Endothelial cell of umbilical vein (primary cell): ENCODE results near the gene RNF43.

Source experiments
- CTCF ChIP-seq, 2 donors: IDR thresholded peaks; 1 replicate in 1 of 2; 2 replicates in 1 of 2; pipeline ENCODE4 v1.5.1; 2011; ENCODE audit warnings: low read length in 2 of 2, mild to moderate bottlenecking in 2 of 2, moderate library complexity in 2 of 2, control low read depth in 1 of 2, inconsistent platforms in 1 of 2, low read depth in 1 of 2; ENCODE audit not compliant: insufficient read depth in 1 of 2; ENCODE audit errors: extremely low read depth in 1 of 2
- EZH2 ChIP-seq: IDR thresholded peaks from 2 replicates; pipeline ENCODE4 v1.6.1; 2012; ENCODE audit warnings: borderline replicate concordance, low read depth, mild to moderate bottlenecking, moderate library complexity, low read length, inconsistent platforms; ENCODE audit not compliant: severe bottlenecking
- GATA2 ChIP-seq: IDR thresholded peaks from 2 replicates; pipeline ENCODE4 v1.7.0; 2011; ENCODE audit warnings: low read depth, mild to moderate bottlenecking, moderate library complexity, mixed read lengths, low read length; ENCODE audit not compliant: insufficient read length, insufficient read depth
- MYC ChIP-seq: IDR thresholded peaks from one replicate; pipeline ENCODE4 v1.6.1; 2011; ENCODE audit warnings: mild to moderate bottlenecking, low read depth, low read length
- POLR2A ChIP-seq: IDR thresholded peaks from 2 replicates; pipeline ENCODE4 v1.6.1; 2012; ENCODE audit warnings: low read depth, mild to moderate bottlenecking, control low read depth, low read length
- POLR2AphosphoS5 ChIP-seq: IDR thresholded peaks from 2 replicates; pipeline ENCODE4 v1.6.1; 2012; ENCODE audit warnings: low read depth, mild to moderate bottlenecking, control low read depth, low read length, moderate library complexity; ENCODE audit not compliant: insufficient read depth
- TF ChIP-seq, protein P1 (sequence below): IDR thresholded peaks from 2 replicates; pipeline ENCODE4 v1.6.1; 2011; ENCODE audit not compliant: insufficient read depth, insufficient read length

DNA sequence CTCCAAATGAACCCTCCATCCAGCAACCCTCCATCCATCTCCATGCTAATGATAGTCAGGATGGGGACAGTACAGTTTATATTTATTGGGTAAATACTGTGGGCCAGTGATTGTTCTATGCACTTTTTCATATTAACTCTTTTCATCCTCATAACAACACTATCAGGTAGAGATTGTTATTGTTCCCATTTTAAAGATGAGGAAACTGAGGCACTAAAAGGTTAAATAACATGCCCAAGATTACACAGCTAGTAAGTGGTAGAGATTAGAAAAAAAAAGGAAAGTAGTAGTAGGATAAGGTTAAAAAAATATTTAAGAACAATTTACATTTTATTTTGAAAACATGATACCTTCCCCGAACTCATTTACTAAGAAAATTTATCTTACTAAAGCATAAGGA, 43.4 kb downstream of the RNF43 start:
- no peak for TF ChIP-seq CTCF (IDR thresholded peaks at IDR 0.05; ENCODE audit: extremely low read depth in 1 of 2, insufficient read depth in 1 of 2, low read depth in 1 of 2, low read length in 2 of 2)
- TF ChIP-seq EZH2, result no peak
- TF ChIP-seq POLR2A, result no peak
- TF ChIP-seq GATA2, result no peak
- TF ChIP-seq POLR2AphosphoS5, result no peak
- TF ChIP-seq, protein P1, sequence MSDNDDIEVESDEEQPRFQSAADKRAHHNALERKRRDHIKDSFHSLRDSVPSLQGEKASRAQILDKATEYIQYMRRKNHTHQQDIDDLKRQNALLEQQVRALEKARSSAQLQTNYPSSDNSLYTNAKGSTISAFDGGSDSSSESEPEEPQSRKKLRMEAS, result no peak
- TF ChIP-seq MYC, result no peak
